Right ventricle myocardium inferior (tissue), 1 donor: ENCODE data around the gene KRTDAP. TPM values are rescaled to one million over a fixed set of nuclear protein-coding genes. Genes with fewer than 3 reads are reported as not detected.

ENCODE experiments used
- ATAC-seq: fragments of 200-7000 bp; cut with Tn5 transposase; one replicate; pipeline ENCODE4 v1.9.1; 2020; ENCODE audit warnings: mild to moderate bottlenecking, moderate library complexity
- DNase-seq: peaks from one replicate; pipeline ENCODE4 v3.0.0; 2021; ENCODE audit errors: missing footprints
- intact Hi-C: fragments of 100-400 bp; cut with DNase I; formaldehyde crosslinking; loops from one replicate; pipeline ENCODE4 v1.11.0; 2022
- total RNA-seq: library from RNA; stranded (reverse); fragmentation: NEBNext Ultra II Directional; extraction: Animal tissue kit (Norgen Biotek cat#: 25700); gene quantifications from one replicate; pipeline ENCODE4 v1.2.1, GENCODE V29; 2021
- donor health status: DM: no; HTN: yes; CAD: no; lungs with severe emphysema.

KRTDAP gene
- total RNA-seq, 1 donor from 2014 or later: not detected

DNA sequence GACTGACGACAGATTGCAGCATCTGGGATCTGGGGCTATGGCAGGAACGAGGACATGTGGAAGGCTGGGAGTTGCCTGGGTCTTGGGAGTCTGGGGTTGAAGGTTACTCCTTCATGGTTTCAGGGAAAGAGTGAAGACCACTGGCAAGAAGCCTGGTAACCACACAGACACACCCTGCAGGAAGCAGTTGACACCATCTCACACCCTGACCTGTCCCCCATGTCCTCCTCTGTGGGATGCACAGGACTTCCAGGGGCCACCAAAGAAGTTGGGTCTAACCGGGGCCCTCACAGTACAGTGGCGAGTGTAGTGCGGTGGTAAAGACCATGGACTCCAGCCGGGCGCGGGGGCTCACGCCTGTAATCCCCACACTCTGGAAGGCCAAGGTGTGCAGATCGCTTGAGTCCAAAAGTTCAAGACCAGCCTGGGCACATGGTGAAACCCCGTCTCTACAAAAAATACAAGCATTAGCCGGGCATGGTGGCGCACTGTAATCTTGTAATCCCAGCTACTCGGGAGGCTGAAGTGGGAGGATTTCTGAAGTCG, 52.8 kb downstream of the KRTDAP start:
- DNase-seq: no peak
- intact Hi-C loops: no loop called here

More for the DNA sequence above, 52.8 kb downstream of the KRTDAP start:
- ATAC-seq: no peak

Other genes starting within 250 kb of the KRTDAP start
- 6.8 TPM for gene LSR, start 241.5 kb downstream of the KRTDAP start, total RNA-seq
- gene USF2, start 221.5 kb downstream of the KRTDAP start, total RNA-seq: 151 TPM
- not detected for gene HAMP, start 207.9 kb downstream of the KRTDAP start, total RNA-seq
- gene MAG, start 198.3 kb downstream of the KRTDAP start, total RNA-seq: not detected
- 0.19 TPM for gene CD22, start 161.3 kb downstream of the KRTDAP start, total RNA-seq
- not detected for gene FFAR1, start 142.6 kb downstream of the KRTDAP start, total RNA-seq
- gene FFAR3, start 132.0 kb downstream of the KRTDAP start, total RNA-seq: 0.14 TPM
- not detected for gene GPR42, start 119.4 kb downstream of the KRTDAP start, total RNA-seq
- 0.32 TPM for gene FFAR2, start 42.2 kb downstream of the KRTDAP start, total RNA-seq
- 3.4 TPM for gene DMKN, start 23.2 kb upstream of the KRTDAP start, total RNA-seq
- gene SBSN, start 37.8 kb upstream of the KRTDAP start, total RNA-seq: not detected
- gene GAPDHS, start 43.0 kb upstream of the KRTDAP start, total RNA-seq: not detected
- gene TMEM147, start 55.2 kb upstream of the KRTDAP start, total RNA-seq: 84.6 TPM
- not detected for gene ATP4A, start 73.2 kb upstream of the KRTDAP start, total RNA-seq
- gene PMIS2, start 95.7 kb upstream of the KRTDAP start, total RNA-seq: not detected
- 5.2 TPM for gene HAUS5, start 122.3 kb upstream of the KRTDAP start, total RNA-seq
- 51.5 TPM for gene RBM42, start 138.6 kb upstream of the KRTDAP start, total RNA-seq
- 0.68 TPM for gene ETV2, start 151.3 kb upstream of the KRTDAP start, total RNA-seq
- gene COX6B1, start 157.9 kb upstream of the KRTDAP start, total RNA-seq: 1,537 TPM
- gene UPK1A, start 176.1 kb upstream of the KRTDAP start, total RNA-seq: not detected
- not detected for gene ZBTB32, start 214.1 kb upstream of the KRTDAP start, total RNA-seq
- 12.7 TPM for gene KMT2B, start 227.5 kb upstream of the KRTDAP start, total RNA-seq